Non-pigmented ciliary epithelial cell (primary cell): Measurements from ENCODE around the gene KIF7.
"Not testable (repeated sequence)": the region's sequence is repeated elsewhere in the genome, so short reads cannot be mapped to it uniquely, and the experiment has no call there.

ENCODE experiments used
- DNase-seq: peaks from one replicate; pipeline ENCODE4 v3.0.0-alpha.2; 2010; ENCODE audit warnings: low read depth

KIF7 gene

DNA sequence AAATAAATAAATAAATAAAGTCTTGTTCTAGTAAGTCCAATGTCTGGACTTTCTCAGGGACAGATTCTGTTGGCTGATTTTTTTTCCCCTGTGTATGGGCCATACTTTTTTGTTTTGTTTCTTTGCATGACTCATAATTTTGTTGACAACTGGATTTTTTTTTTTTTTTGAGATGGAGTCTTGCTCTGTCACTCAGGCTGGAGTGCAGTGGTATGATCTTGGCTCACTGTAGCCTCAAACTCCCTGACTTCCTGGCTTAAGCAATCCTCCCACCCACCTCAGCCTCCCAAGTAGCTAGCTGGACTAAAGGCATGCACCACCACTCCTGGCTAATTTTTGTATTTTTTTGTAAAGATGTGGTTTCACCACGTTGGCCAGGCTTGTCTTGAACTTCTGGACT lies 41.1 kb downstream of the KIF7 start:
- no peak for DNase-seq

GRCh38 chr15:89613031-89613430 lies 42.2 kb downstream of the KIF7 start:
- DNase-seq, result no peak

- no peak for DNase-seq
Observed at GRCh38 chr15:89611317-89611716, 44.0 kb downstream of the KIF7 start.

- no peak for DNase-seq
Observed at GRCh38 chr15:89599021-89599420, 56.2 kb downstream of the KIF7 start.

GRCh38 chr15:89593018-89593417 lies 62.2 kb downstream of the KIF7 start:
- no peak for DNase-seq

GRCh38 chr15:89591834-89592233 lies 63.4 kb downstream of the KIF7 start:
- no peak for DNase-seq

DNA sequence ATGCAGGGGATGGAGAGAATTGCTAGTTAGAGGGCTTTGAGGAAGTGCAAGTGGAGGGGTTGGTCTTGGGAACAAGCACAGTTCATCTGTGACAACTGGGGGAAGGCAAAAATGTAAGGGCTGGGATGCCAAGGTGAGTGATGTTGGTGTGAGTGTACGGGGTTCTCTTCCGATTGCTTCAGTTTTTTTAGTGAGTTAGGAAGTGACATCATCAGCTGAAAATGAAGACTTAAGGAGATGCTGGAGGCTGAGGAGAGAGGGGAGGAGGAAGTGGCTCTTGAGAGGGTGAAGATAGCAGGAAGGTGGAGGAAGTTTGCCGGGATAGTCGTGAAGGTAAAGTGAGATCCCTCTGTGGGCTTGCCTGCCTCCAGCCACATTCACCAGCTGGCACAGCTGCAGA lies 67.3 kb downstream of the KIF7 start:
- no peak for DNase-seq

DNA sequence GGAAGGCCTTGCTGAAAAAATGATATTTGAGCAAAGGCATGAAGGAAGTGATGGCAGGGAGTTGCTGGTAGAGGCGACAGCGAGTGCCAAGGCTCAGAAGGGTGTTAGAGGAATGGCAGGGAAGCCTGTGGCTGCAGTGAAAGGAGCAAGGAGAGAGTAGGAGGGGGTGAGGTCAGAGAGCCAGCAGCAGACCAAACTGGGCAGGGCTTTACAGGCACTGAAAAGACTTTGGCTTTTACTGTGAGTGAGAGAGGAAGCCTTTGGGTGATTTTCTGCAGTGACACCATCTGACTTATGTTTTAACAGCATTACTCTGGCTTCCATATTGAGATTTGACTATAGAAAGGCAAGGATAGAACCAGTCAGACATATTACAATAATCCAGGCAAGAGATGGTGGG lies 68.6 kb downstream of the KIF7 start:
- no peak for DNase-seq

- DNase-seq, result not testable (repeated sequence)
Observed at GRCh38 chr15:89580747-89581146, 74.5 kb downstream of the KIF7 start.

DNA sequence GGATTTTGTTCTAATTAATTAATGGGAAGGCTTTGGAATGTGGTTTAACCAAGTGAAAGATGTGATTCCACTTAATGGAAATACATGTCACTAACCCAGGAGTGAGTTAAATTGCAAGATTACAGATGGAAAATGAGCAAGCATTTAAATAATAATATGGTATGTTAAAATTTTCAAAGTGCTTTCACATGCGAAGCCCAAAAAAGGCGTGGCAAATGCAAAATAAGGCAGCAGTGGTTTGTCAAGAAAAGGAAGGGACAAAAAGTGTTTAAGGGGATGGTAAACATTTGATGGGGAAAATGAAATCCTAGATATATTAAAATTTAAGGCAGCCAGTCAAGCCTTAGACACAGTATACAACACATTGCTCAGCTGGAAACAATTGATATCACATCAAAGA lies 77.1 kb downstream of the KIF7 start:
- no peak for DNase-seq
